T47D (cell line): ENCODE results near the gene CXCR5.
"Not testable (repeated sequence)": the region's sequence is repeated elsewhere in the genome, so short reads cannot be mapped to it uniquely, and the experiment has no call there.

Source experiments
- DNase-seq, 2 experiments: peaks; one replicate each; pipeline versions ENCODE4 v3.0.0 to v3.0.0-alpha.2; 2011 to 2012; ENCODE audit warnings: low read depth in 1 of 2, low spot score in 1 of 2
- JUND ChIP-seq: IDR thresholded peaks from 2 replicates; pipeline ENCODE4 v1.6.1; 2012; ENCODE audit warnings: low read depth
- in situ Hi-C: cut with HindIII; loops from 2 replicates; pipeline ENCODE4 v1.10.0; 2016; ENCODE audit warnings: low sequenced_read_pairs, low pct_unique_long_range_greater_than_20kb

CXCR5 gene

GRCh38 chr11:118883368-118884071 is at the start of gene CXCR5:
Gene CXCR5 (plus strand): TSS chr11:118883892. CDS start chr11:118883942, 50 bp downstream.
- in situ Hi-C loops, result no loop called here
- DNase-seq, result no peak
- no peak for TF ChIP-seq JUND

- TF ChIP-seq JUND, result no peak
- no peak for DNase-seq
- in situ Hi-C loops, result no loop called here
These were observed 49.2 kb upstream of the CXCR5 start for GRCh38 chr11:118834427-118835028.

- in situ Hi-C loops, result no loop called here
- no peak for DNase-seq
These were observed 45.8 kb upstream of the CXCR5 start for GRCh38 chr11:118837868-118838267.

GRCh38 chr11:118838905-118839553 is 44.7 kb upstream of the CXCR5 start:
- no peak for TF ChIP-seq JUND
- no peak for DNase-seq
- in situ Hi-C loops, result no loop called here

More at GRCh38 chr11:118837868-118838267, 45.8 kb upstream of the CXCR5 start:
- TF ChIP-seq JUND, result no peak

GRCh38 chr11:118841469-118842242 is 42.0 kb upstream of the CXCR5 start:
- TF ChIP-seq JUND, result no peak
- no peak for DNase-seq
- in situ Hi-C loops, result no loop called here

- TF ChIP-seq JUND, result no peak
- in situ Hi-C loops, result no loop called here
- DNase-seq, result no peak
These were observed 41.3 kb upstream of the CXCR5 start for GRCh38 chr11:118842369-118842768.

- in situ Hi-C loops, DNase-seq: not testable (repeated sequence)
These were observed 40.8 kb upstream of the CXCR5 start for GRCh38 chr11:118842843-118843242.

- DNase-seq, result no peak
- in situ Hi-C loops, result no loop called here
- no peak for TF ChIP-seq JUND
These were observed 40.1 kb upstream of the CXCR5 start for GRCh38 chr11:118843565-118843964.

- no peak for DNase-seq
- TF ChIP-seq JUND, result no peak
- in situ Hi-C loops, result no loop called here
These were observed 38.3 kb upstream of the CXCR5 start for GRCh38 chr11:118845369-118845768.

GRCh38 chr11:118846181-118846935 is 37.3 kb upstream of the CXCR5 start:
- no peak for DNase-seq
- in situ Hi-C loops, result no loop called here
- no peak for TF ChIP-seq JUND

GRCh38 chr11:118849825-118850224 is 33.9 kb upstream of the CXCR5 start:
- in situ Hi-C loops, result no loop called here
- TF ChIP-seq JUND, result no peak
- no peak for DNase-seq

- in situ Hi-C loops, result no loop called here
- no peak for DNase-seq
- no peak for TF ChIP-seq JUND
These were observed 31.7 kb upstream of the CXCR5 start for GRCh38 chr11:118851970-118852369.
